ENCODE measurements around the gene SIRPD.
"Not testable (repeated sequence)": the region's sequence is repeated elsewhere in the genome, so short reads cannot be mapped to it uniquely, and the experiment has no call there.

SIRPD gene

GRCh38 chr20:1497371-1497770 lies 60.1 kb downstream of the SIRPD start:
- not testable (repeated sequence) for DNase-seq (ENCODE audit: extremely low read depth in 1 of 2, low read depth in 1 of 2)

- DNase-seq (ENCODE audit: extremely low read depth in 1 of 2, low read depth in 1 of 2) = no peak
Measured at GRCh38 chr20:1496930-1497329, 60.6 kb downstream of the SIRPD start.

GRCh38 chr20:1494436-1494835 lies 63.1 kb downstream of the SIRPD start:
- DNase-seq (ENCODE audit: extremely low read depth in 1 of 2, low read depth in 1 of 2) = no peak

- DNase-seq (ENCODE audit: extremely low read depth in 1 of 2, low read depth in 1 of 2) = no peak
Measured at GRCh38 chr20:1493536-1493935, 64.0 kb downstream of the SIRPD start.

GRCh38 chr20:1491860-1492642 lies 65.5 kb downstream of the SIRPD start:
- DNase-seq (ENCODE audit: extremely low read depth in 1 of 2, low read depth in 1 of 2) = no peak

GRCh38 chr20:1491281-1491840 lies 66.1 kb downstream of the SIRPD start, which contains the start of gene SIRPB2:
TSS of gene SIRPB2 (minus strand) at chr20:1491420. CDS start at chr20:1491359, 61 bp downstream.
- DNase-seq (ENCODE audit: extremely low read depth in 1 of 2, low read depth in 1 of 2) = no peak

- no peak for DNase-seq (ENCODE audit: extremely low read depth in 1 of 2, low read depth in 1 of 2)
Measured at GRCh38 chr20:1490643-1491195, 66.8 kb downstream of the SIRPD start.

- no peak for DNase-seq (ENCODE audit: extremely low read depth in 1 of 2, low read depth in 1 of 2)
Measured at GRCh38 chr20:1489764-1490436, 67.6 kb downstream of the SIRPD start.

- DNase-seq (ENCODE audit: extremely low read depth in 1 of 2, low read depth in 1 of 2) = no peak
Measured at GRCh38 chr20:1489325-1489724, 68.2 kb downstream of the SIRPD start.

- no peak for DNase-seq (ENCODE audit: extremely low read depth in 1 of 2, low read depth in 1 of 2)
Measured at GRCh38 chr20:1486566-1486965, 70.9 kb downstream of the SIRPD start.

- DNase-seq (ENCODE audit: extremely low read depth in 1 of 2, low read depth in 1 of 2) = no peak
Measured at GRCh38 chr20:1484438-1485116, 72.9 kb downstream of the SIRPD start.

Measured in activated CD8-positive, alpha-beta memory T cell treated with anti-CD3 and anti-CD28 coated beads for 1 hour (primary cell).